ENCODE measurements around the gene ACACB. TPM values are rescaled to one million over a fixed set of nuclear protein-coding genes. Genes with fewer than 3 reads are reported as not detected.
A peak's percentile ranks its signal among the peaks of the same experiment; 100 is the strongest.

ACACB gene
- total and polyA plus RNA-seq, 8 donors: 23.4 to 58.9 (median 31.6) TPM

GRCh38 chr12:109147954-109148353 lies 31.6 kb downstream of the ACACB start:
- Histone ChIP-seq H3K4me3 (no peak overlapping the region), H3K27me3 (no peaks in the 10 kb centered on the region), H3K4me1 (peaks cover 3 to 21% (median 4%) of the 10 kb centered on the region in 3 donors), H3K36me3 (no peaks in the 10 kb centered on the region), H3K27ac (no peak overlapping the region), H3K9me3 (no peaks in the 10 kb centered on the region)
- ATAC-seq (peak in 2 of 4 donors; percentile 14 to 26), DNase-seq (no peak), FAIRE-seq (no peak)
- WGBS, 2 donors: 28 to 54% methylated on average over 2 of the region's 2 CpGs
- TF ChIP-seq CTCF (IDR thresholded peaks at IDR 0.05): no peak
- intact Hi-C loops (cut with DNase I): no loop called here

- Histone ChIP-seq H3K36me3 (no peaks in the 10 kb centered on the region), H3K9me3 (no peaks in the 10 kb centered on the region), H3K4me3 (no peak overlapping the region), H3K27me3 (no peaks in the 10 kb centered on the region), H3K4me1 (peaks cover 0 to 12% (median under 1%) of the 10 kb centered on the region in 3 donors), H3K27ac (no peak overlapping the region)
- WGBS, 2 donors: 57 to 60% methylated on average over 9 of the region's 9 CpGs
- no peak for TF ChIP-seq CTCF (IDR thresholded peaks at IDR 0.05)
- DNase-seq (no peak), FAIRE-seq (no peak), ATAC-seq (no peak)
- intact Hi-C loops (cut with DNase I): no loop called here
These were observed 33.8 kb downstream of the ACACB start for GRCh38 chr12:109150124-109150640.

GRCh38 chr12:109151457-109151856 lies 35.1 kb downstream of the ACACB start:
- DNase-seq (no peak), ATAC-seq (no peak), FAIRE-seq (no peak)
- H3K4me3 ChIP-seq: no peak overlapping the region
- no peaks in the 10 kb centered on the region for H3K9me3 ChIP-seq
- no peak overlapping the region for H3K27ac ChIP-seq
- 89% methylated on average over 4 of the region's 4 CpGs for WGBS, 2 donors
- no peak for TF ChIP-seq CTCF (IDR thresholded peaks at IDR 0.05)
- H3K27me3 ChIP-seq: no peaks in the 10 kb centered on the region
- H3K4me1 ChIP-seq: peaks cover 0 to 12% (median 4%) of the 10 kb centered on the region in 3 donors
- no peaks in the 10 kb centered on the region for H3K36me3 ChIP-seq
- intact Hi-C loops (cut with DNase I): no loop called here

GRCh38 chr12:109153821-109154441 lies 37.5 kb downstream of the ACACB start:
- DNase-seq (peak in 4 of 6 donors; percentile 34 to 52 (median 46)), ATAC-seq (peak; percentile 22 to 58 (median 47)), FAIRE-seq (no peak)
- intact Hi-C loops (cut with DNase I): no loop called here
- peaks cover 0 to 12% (median 4%) of the 10 kb centered on the region in 3 donors for H3K4me1 ChIP-seq
- H3K27ac ChIP-seq: peak overlapping the region; percentile 29 to 73 (median 32)
- H3K4me3 ChIP-seq: peak overlapping the region in 3 of 4 donors; percentile 6 to 57 (median 40)
- no peaks in the 10 kb centered on the region for H3K9me3 ChIP-seq
- WGBS, 2 donors: 22 to 23% methylated on average over 18 of the region's 18 CpGs
- TF ChIP-seq CTCF (IDR thresholded peaks at IDR 0.05): no peak
- H3K36me3 ChIP-seq: no peaks in the 10 kb centered on the region
- no peaks in the 10 kb centered on the region for H3K27me3 ChIP-seq

All from pancreas (tissue), 10 donors.